HEK293T (cell line): ENCODE measurements around the gene GPN3.
"Not testable (repeated sequence)": the region's sequence is repeated elsewhere in the genome, so short reads cannot be mapped to it uniquely, and the experiment has no call there.

Experiments used
- BHLHE40 ChIP-seq: fragments of 450-650 bp; IDR thresholded peaks from 2 replicates; pipeline ENCODE4 v1.6.1; 2016; ENCODE audit warnings: mild to moderate bottlenecking, moderate library complexity, borderline replicate concordance
- ELF4 ChIP-seq: fragments of 450-650 bp; IDR thresholded peaks from 2 replicates; pipeline ENCODE4 v1.6.1; 2017; ENCODE audit warnings: antibody characterized with exemption
- FOXA1 ChIP-seq: fragments of 450-650 bp; IDR thresholded peaks from 2 replicates; pipeline ENCODE4 v1.6.1; 2016; ENCODE audit warnings: mild to moderate bottlenecking
- NFRKB ChIP-seq: fragments of 450-650 bp; IDR thresholded peaks from 2 replicates; pipeline ENCODE4 v1.6.1; 2016; ENCODE audit warnings: mild to moderate bottlenecking, moderate library complexity
- TARDBP ChIP-seq: fragments of 450-650 bp; IDR thresholded peaks from 2 replicates; pipeline ENCODE4 v1.6.1; 2016

- TF ChIP-seq ELF4, TARDBP, FOXA1, NFRKB, BHLHE40: not testable (repeated sequence)
These were observed 6.9 kb downstream of the GPN3 start for GRCh38 chr12:110461189-110461588.
